Measurements from ENCODE around the gene CD180. TPM values are rescaled to one million over a fixed set of nuclear protein-coding genes. Genes with fewer than 3 reads are reported as not detected.

CD180 gene
- total RNA-seq, 1 donor from 2014 or later = not detected

- H3K27ac Mint-ChIP-seq = no peak overlapping the region
- no peak for DNase-seq (ENCODE audit: low spot score, unreplicated experiment)
- no peaks in the 10 kb centered on the region for H3K36me3 Mint-ChIP-seq (ENCODE audit: insufficient read depth)
- no peak overlapping the region for H3K4me3 Mint-ChIP-seq (ENCODE audit: low read depth)
- TF ChIP-seq CTCF (IDR thresholded peaks at IDR 0.05; ENCODE audit: unreplicated experiment) = no peak
- H3K27me3 Mint-ChIP-seq = no peaks in the 10 kb centered on the region
- H3K4me1 Mint-ChIP-seq (ENCODE audit: low read depth) = peaks cover 4% of the 10 kb centered on the region
- peaks cover 7% of the 10 kb centered on the region for H3K9me3 Mint-ChIP-seq (ENCODE audit: low read depth)
Measured at GRCh38 chr5:67194166-67194565, 2.4 kb downstream of the CD180 start.

- H3K36me3 Mint-ChIP-seq (ENCODE audit: insufficient read depth) = no peaks in the 10 kb centered on the region
- no peak for TF ChIP-seq CTCF (IDR thresholded peaks at IDR 0.05; ENCODE audit: unreplicated experiment)
- no peaks in the 10 kb centered on the region for H3K27me3 Mint-ChIP-seq
- no peak for DNase-seq (ENCODE audit: low spot score, unreplicated experiment)
- peaks cover 4% of the 10 kb centered on the region for H3K4me1 Mint-ChIP-seq (ENCODE audit: low read depth)
- H3K4me3 Mint-ChIP-seq (ENCODE audit: low read depth) = no peak overlapping the region
- H3K9me3 Mint-ChIP-seq (ENCODE audit: low read depth) = peaks cover 7% of the 10 kb centered on the region
- no peak overlapping the region for H3K27ac Mint-ChIP-seq
Measured at GRCh38 chr5:67193439-67193807, 3.2 kb downstream of the CD180 start.

GRCh38 chr5:67192719-67193438 lies 3.7 kb downstream of the CD180 start:
- H3K4me1 Mint-ChIP-seq (ENCODE audit: low read depth) = peaks cover 4% of the 10 kb centered on the region
- no peak overlapping the region for H3K4me3 Mint-ChIP-seq (ENCODE audit: low read depth)
- H3K27me3 Mint-ChIP-seq = no peaks in the 10 kb centered on the region
- no peaks in the 10 kb centered on the region for H3K36me3 Mint-ChIP-seq (ENCODE audit: insufficient read depth)
- no peak for DNase-seq (ENCODE audit: low spot score, unreplicated experiment)
- H3K27ac Mint-ChIP-seq = no peak overlapping the region
- no peak for TF ChIP-seq CTCF (IDR thresholded peaks at IDR 0.05; ENCODE audit: unreplicated experiment)
- peaks cover 7% of the 10 kb centered on the region for H3K9me3 Mint-ChIP-seq (ENCODE audit: low read depth)

- TF ChIP-seq CTCF (IDR thresholded peaks at IDR 0.05; ENCODE audit: unreplicated experiment) = no peak
- no peak overlapping the region for H3K4me3 Mint-ChIP-seq (ENCODE audit: low read depth)
- DNase-seq (ENCODE audit: low spot score, unreplicated experiment) = no peak
- no peak overlapping the region for H3K27ac Mint-ChIP-seq
- no peaks in the 10 kb centered on the region for H3K36me3 Mint-ChIP-seq (ENCODE audit: insufficient read depth)
- H3K4me1 Mint-ChIP-seq (ENCODE audit: low read depth) = peaks cover 4% of the 10 kb centered on the region
- no peaks in the 10 kb centered on the region for H3K27me3 Mint-ChIP-seq
- H3K9me3 Mint-ChIP-seq (ENCODE audit: low read depth) = peaks cover 7% of the 10 kb centered on the region
Measured at GRCh38 chr5:67190861-67191260, 5.7 kb downstream of the CD180 start.

- H3K27ac Mint-ChIP-seq = no peak overlapping the region
- DNase-seq (ENCODE audit: low spot score, unreplicated experiment) = no peak
- TF ChIP-seq CTCF (IDR thresholded peaks at IDR 0.05; ENCODE audit: unreplicated experiment) = no peak
- no peak overlapping the region for H3K4me3 Mint-ChIP-seq (ENCODE audit: low read depth)
- no peaks in the 10 kb centered on the region for H3K36me3 Mint-ChIP-seq (ENCODE audit: insufficient read depth)
- H3K4me1 Mint-ChIP-seq (ENCODE audit: low read depth) = peaks cover 4% of the 10 kb centered on the region
- H3K9me3 Mint-ChIP-seq (ENCODE audit: low read depth) = peaks cover 7% of the 10 kb centered on the region
- H3K27me3 Mint-ChIP-seq = no peaks in the 10 kb centered on the region
Measured at GRCh38 chr5:67190410-67190809, 6.2 kb downstream of the CD180 start.
